HEK293T (cell line): ENCODE data around the gene RAP1GDS1.

Source experiments
- ARNT ChIP-seq: fragments of 450-650 bp; IDR thresholded peaks from 2 replicates; pipeline ENCODE4 v1.6.1; 2017; ENCODE audit warnings: mild to moderate bottlenecking
- ELF4 ChIP-seq: fragments of 450-650 bp; IDR thresholded peaks from 2 replicates; pipeline ENCODE4 v1.6.1; 2017; ENCODE audit warnings: antibody characterized with exemption
- FOXA1 ChIP-seq: fragments of 450-650 bp; IDR thresholded peaks from 2 replicates; pipeline ENCODE4 v1.6.1; 2016; ENCODE audit warnings: mild to moderate bottlenecking
- HDGF ChIP-seq: fragments of 450-650 bp; IDR thresholded peaks from 2 replicates; pipeline ENCODE4 v1.6.1; 2017; ENCODE audit warnings: antibody characterized with exemption, borderline replicate concordance
- L3MBTL2 ChIP-seq: fragments of 450-650 bp; conservative IDR thresholded peaks from 2 replicates; pipeline ENCODE4 v1.6.1; 2016; ENCODE audit warnings: mild to moderate bottlenecking
- NFRKB ChIP-seq: fragments of 450-650 bp; IDR thresholded peaks from 2 replicates; pipeline ENCODE4 v1.6.1; 2016; ENCODE audit warnings: mild to moderate bottlenecking, moderate library complexity
- SP1 ChIP-seq: fragments of 450-650 bp; IDR thresholded peaks from 2 replicates; pipeline ENCODE4 v1.6.1; 2017
- SUZ12 ChIP-seq: fragments of 450-650 bp; IDR thresholded peaks from 2 replicates; pipeline ENCODE4 v1.6.1; 2016; ENCODE audit warnings: mild to moderate bottlenecking

DNA sequence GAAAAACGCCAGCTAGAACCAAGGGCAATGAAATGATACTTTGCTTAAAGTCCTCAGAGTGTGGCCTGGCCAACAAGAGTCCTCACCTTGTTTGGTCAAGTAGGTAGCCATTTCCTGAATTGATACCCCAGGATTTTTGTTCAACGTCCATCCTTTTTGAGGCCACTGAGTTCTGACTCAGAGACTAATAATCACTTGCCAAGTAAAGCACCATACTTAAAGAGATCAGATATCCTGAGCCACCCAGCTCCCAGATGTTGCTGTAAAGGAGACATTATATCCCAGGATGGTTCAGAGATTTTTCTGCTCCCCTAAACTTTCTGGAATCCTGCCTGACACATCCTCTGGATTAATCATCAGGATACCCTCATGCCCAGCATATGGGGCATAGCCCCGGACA, 190.9 kb downstream of the RAP1GDS1 start:
- no peak for TF ChIP-seq SUZ12
- no peak for TF ChIP-seq HDGF
- no peak for TF ChIP-seq NFRKB
- TF ChIP-seq FOXA1: no peak
- no peak for TF ChIP-seq SP1
- no peak for TF ChIP-seq L3MBTL2
- no peak for TF ChIP-seq ELF4
- no peak for TF ChIP-seq ARNT
